Stimulated activated CD4-positive, alpha-beta T cell treated with anti-CD3 and anti-CD28 coated beads, Interleukin-4, amount 100 ng/mL, for 4 hours (primary cell): ENCODE measurements around the gene MYH11.
"Not testable (repeated sequence)": the region's sequence is repeated elsewhere in the genome, so short reads cannot be mapped to it uniquely, and the experiment has no call there.

Experiments used
- DNase-seq, 2 experiments: peaks; one replicate each; pipeline ENCODE4 v3.0.0-alpha.2; 2020

MYH11 gene

DNA sequence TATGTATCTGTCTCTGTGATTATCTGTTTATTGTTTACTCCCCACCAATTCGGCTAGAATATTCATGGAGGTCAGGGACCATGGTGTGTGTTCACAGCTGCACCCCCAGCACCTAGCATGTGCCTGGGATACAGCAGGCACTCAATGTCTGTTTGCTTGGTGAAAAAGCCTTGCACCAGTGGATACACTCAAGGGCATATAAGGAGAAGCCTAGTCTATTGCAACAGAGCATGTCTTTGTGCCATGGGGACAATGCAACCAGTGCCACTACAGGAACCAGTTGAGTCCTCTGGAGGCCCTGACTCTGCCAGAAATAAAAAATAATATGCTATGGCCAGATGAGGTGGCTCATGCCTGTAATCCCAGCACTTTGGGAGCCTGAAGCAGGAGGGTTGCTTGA, 113.2 kb downstream of the MYH11 start:
- DNase-seq, result no peak

- DNase-seq, result no peak
Measured at GRCh38 chr16:15742716-15743115, 114.1 kb downstream of the MYH11 start.

DNA sequence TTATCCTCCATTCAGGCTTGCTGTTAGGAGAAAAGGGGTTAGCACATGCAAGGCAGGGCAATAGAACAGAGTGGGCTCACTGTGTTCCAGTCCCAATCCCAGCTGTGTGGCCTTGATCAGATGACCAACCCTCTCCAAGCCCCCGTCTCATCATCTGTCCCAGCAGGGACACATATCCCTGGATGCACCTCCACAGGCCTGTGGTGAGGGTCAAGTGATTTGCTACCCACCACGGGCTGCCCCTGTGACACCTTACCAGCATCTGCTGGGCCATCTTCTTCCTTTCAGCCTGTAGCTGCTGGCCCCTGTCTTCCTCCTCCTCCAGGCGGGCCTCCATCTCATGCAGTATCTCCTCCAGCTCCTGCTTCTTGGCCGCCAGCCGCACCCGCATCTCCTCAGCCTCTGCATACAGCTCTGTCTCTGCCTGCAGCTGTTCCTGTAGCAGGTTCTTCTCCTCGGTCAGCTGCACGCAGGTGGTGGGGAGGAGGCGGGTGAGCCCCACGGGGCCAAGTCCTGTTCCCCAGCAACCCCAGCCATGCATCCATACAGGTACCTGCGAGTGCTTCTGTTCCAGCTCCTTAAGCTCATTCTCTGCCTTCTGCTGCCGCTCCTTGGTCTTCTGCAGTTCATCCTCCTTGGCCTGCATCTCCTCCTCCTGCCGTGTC, 115.5 kb downstream of the MYH11 start:
- DNase-seq, result no peak

DNA sequence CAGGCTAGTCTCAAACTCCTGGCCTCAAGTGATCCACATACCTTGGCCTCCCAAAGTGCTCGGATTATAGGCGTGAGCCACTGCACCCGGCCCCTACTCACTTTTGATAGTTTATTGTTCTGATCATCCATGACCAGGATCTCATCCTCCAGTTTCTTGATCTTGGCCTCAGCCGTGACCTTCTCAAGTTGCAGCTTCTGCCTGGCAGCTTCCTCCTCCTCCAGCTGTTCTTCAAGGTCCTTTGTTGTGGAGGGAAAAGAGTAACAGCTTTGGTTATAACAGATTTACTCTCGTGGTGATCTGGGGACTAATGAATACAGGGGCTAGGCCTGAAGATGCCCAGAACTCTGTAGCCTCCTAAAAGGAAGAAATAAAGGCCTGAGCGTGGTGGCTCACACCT, 116.9 kb downstream of the MYH11 start:
- no peak for DNase-seq

DNA sequence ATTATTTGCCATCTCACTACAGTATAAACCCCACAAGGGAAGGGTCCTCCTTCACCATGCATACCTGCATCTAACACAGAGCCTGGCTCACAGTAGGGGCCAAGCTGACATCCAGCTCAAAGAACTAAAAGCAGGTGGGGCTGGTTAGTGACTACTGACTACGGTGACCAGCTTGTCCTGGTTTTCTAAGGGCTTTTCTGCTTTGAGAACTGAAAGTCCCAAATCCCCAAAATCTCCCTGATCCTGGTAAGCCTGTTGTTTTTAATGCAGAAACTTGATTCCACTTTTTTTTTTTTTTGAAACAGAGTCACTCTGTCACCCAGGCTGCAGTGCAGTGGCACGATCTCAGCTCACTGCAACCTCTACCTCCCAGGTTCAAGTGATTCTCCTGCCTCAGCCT, 117.4 kb downstream of the MYH11 start:
- DNase-seq, result no peak

DNA sequence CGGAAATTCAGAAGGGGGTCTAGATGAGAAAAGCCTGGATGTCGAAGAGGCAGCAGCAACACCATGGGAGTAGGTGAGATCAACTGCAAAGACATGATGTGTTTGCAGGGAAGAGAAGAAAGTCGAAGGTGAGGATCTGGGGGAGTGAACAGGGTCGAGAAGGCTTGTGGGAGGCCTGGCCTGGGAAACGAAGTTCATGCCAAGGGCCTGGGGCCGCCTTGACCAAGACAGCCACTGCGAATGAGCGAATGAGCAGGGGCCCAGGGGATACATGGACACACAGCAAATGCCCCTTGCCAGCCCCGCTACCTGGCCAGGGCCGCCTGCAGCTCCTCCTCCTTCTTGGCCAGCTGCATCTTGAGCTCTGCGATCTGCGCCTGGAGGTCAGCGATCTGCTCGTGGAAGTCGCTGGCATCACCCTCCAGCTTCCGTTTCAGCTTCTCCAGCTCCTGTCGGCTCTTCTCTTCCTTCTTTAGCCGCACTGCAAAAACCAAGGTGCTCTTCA, 119.6 kb downstream of the MYH11 start:
- no peak for DNase-seq

- DNase-seq, result no peak
Measured at GRCh38 chr16:15736529-15736928, 120.3 kb downstream of the MYH11 start.

- DNase-seq, result no peak
Measured at GRCh38 chr16:15735610-15736009, 121.2 kb downstream of the MYH11 start.

GRCh38 chr16:15732416-15732815, 124.4 kb downstream of the MYH11 start:
- no peak for DNase-seq

DNA sequence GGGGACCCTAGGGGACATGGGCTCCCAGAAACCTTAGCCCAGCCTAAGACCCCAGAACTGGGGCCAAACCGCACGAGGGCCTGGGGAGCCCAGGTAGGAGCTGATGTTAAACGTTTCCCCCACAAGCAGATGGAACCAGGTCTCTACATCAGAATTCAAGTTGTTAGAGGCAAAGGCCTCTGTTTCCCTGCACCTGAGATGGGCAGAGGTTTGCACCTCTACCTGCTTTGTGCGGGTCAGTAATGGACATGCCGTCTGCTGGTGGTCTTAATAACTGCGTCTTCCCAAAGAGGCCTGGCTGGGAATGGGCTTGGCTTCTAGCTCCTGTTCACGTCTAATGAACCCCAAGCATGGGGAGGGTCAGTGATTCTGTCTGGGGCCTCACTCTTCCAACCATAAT, 127.7 kb downstream of the MYH11 start:
- DNase-seq, result no peak

DNA sequence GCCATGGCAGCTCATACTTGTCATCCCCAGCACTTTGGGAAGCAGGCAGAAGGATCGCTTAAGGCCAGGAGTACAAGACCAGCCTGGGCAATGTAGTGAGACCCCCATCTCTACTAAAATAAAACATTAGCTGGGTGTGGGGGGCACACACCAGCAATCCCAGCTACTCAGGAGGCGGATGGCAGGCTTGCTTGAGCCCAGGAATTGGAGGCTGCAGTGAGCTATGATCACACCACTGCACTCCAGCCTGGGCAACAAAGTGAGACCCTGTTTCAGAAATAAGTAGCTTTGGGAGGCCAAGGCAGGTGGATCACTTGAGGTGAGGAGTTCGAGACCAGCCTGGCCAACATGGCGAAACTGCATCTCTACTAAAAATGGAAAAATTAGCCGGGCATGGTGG, 129.1 kb downstream of the MYH11 start:
- not testable (repeated sequence) for DNase-seq

- no peak for DNase-seq
Measured at GRCh38 chr16:15726715-15727114, 130.1 kb downstream of the MYH11 start.

GRCh38 chr16:15725641-15726240, 131.1 kb downstream of the MYH11 start:
- no peak for DNase-seq

DNA sequence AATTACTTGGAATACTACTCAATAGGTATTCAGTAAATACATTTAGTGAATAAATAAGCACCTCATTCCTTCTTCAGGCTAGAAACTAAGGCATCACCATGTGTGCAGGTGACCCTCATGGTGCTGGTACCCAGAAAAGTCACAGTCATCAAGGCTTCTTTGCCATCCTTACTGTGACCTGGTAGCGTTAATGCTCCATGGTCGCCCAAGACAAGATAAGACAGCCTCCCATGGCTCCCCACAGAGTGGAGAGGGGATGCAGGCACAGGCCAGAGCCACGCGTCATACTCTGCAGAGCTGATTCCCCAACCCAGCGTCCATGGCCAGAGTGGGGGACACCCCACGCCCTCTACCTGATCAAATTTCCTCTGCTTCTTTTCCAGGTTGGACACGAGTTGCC, 133.0 kb downstream of the MYH11 start:
- no peak for DNase-seq

GRCh38 chr16:15721018-15721417, 135.8 kb downstream of the MYH11 start:
- DNase-seq, result no peak

GRCh38 chr16:15716694-15717447, 140.0 kb downstream of the MYH11 start:
- no peak for DNase-seq

DNA sequence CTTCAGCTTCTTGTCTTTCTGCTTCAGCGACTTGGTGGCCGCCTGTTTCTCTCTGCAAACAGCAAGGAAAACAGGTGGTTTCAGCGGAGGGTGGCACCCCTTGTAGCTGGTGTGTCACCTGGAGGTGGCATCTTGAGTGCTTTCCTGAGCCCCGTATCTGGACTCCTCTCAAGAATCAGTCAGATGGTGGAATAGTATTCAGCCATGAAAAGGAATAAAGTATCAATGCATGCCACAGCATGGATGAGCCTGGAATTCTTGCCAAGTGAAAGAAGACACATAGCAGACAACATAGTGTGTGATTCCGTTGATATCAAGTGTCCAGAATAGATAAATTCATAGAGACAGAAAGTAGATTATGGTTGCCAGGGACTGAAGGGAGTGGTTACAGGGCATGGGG, 141.6 kb downstream of the MYH11 start:
- DNase-seq, result no peak

DNA sequence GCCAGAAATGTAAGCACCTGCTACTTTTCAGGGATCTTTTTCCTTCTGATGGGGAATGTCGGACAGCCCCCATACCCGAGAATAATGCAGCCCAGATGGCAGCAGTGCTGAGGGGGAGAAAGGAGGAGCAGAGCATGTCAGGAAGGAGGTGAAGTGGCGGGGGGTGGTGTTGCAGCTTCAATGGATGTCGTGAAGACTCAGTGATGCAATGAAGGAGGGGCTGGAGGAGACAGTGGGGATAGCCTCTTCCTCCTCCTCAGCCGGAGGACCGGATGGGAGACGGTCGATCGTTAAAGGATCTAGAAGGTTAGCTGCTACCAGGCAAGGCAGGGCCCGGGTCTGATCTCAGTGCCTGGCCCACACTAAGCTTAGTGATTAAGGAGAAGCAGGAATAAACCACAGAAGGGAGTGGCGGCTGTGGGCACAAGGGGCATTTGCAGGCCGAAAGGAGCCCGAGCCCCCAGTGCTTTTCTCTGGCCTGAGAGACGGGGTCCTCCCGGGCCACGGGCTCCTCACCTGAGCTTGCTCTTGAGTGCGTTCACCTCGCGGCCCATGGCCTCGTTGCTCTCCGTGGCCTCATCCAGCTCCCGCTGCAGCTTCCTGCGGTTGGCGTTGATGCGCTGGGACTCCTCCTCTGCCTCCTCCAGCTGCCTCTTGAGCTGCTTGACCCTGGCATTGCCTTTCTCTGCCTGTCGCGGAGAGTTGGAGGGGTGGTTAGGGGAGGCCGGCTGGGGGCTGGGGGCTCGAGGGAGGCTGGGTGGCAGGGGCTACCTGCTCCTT, 142.2 kb downstream of the MYH11 start:
- DNase-seq, result no peak

DNA sequence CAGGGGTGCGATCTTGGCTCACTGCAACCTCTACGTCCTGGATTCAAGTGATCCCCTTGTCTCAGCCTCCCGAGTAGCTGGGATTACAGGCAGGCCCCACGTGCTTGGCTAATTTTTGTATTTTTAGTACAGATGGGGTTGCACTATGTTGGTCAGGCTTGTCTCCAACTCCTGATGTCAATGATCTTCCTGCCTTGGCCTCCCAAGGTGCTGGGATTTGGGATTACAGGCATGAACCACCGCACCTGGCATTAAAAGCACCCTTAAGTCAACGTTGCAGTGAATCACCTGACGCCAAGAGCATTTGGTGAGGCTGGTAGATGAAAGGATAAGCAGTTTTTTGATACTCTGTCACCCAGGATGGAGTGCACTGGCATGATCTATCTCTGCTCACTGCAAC, 147.8 kb downstream of the MYH11 start:
- DNase-seq, result no peak

DNA sequence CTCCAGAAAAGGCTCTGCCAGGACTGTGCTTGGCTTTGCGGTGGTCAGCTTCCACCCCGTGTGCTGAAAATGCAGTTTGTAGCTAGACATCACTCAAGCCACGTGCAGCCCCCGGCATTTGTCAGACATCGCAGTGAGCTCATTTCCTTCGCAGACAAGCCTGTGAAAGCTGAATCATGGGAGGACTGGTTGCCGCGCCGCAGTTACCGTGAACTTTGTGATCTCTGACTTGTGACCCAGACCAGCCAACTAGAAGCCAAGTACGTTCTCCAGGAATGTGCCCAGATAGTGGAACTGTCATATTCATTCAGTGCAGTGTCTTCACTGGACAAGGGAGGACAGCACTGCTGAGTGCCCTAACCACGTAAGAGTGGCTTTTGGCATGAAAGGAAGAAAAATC, 148.7 kb downstream of the MYH11 start:
- DNase-seq, result no peak

- DNase-seq, result no peak
Measured at GRCh38 chr16:15707332-15707731, 149.5 kb downstream of the MYH11 start.

DNA sequence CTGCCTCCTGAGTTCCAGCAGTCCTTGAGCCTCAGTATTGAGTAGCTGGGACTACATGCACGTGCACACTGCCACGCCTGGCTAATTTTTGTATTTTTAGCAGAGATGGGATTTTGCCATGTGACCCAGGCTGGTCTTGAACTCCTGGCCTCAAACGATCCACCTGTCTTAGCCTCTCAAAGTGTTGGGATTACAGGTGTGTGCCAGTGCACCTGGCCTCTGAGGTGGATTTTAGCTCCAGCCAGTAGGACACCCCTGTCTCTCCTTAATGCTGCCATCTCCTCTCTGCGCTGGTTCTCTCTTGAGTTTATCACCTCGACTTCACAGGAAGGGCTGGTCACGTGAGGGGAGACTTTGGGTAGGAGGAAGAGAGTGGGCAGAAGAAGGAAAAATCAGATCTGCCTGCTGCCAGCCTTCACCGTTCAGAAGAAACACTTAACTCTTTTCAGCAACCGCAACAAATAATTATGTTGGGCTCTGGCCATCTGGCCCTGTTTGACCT, 151.7 kb downstream of the MYH11 start:
- DNase-seq, result no peak

DNA sequence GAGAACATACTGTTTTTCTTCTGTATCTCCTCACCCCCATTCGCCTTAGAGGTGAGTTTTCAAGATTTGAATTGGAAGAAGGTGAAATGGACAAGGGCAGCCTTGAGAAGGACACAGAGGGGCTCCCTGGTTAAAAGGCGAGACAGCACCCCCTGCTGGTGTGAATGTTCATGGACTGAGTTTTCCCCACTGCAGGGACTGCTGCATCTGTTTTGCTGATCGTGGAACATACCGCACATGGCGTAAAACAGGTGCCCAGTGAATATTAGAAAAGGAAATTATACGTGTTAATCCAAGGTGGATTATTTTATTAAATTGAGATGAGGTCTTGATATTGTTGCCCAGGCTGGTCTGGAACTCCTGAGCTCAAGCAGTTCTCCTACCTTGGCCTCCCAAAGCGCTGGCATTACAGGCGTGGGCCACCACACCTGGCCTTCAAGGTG, 152.3 kb downstream of the MYH11 start:
- DNase-seq, result peak; percentile 59 to 73
